ENCODE results near the gene SESN2. TPM values are rescaled to one million over a fixed set of nuclear protein-coding genes. Genes with fewer than 3 reads are reported as not detected.

The SESN2 gene
- total and polyA plus RNA-seq, 2 donors (not counting 1 experiment from before 2014, with no cell fraction given), result 4.5 to 5.4 TPM

DNA sequence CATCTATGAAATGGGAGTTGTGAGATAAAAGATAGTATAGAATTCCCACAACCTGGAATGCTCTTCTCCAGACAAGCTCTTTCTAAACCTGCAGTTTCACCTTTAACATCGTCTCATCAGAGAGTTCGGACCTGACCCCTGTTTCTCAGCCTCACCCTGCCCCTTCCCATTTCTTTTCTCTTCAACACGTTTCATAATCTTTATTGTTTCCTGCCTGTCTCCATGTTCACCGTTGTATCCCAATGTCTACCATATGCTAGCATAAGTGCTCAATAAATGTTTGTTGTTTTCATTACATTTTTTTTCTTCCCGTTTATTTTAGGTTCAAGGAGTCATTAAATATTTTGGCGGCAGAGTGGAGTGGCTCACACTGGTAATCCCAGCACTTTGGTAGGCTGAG is 32.4 kb downstream of the SESN2 start:
- WGBS (ENCODE audit: insufficient coverage), result 100% methylated on average over 2 of the region's 6 CpGs
- Histone ChIP-seq H4K20me1 (ENCODE audit: control insufficient read depth, insufficient read depth, low read length, poor library complexity, severe bottlenecking) (no peaks in the 10 kb centered on the region), H3K27ac (ENCODE audit: low read length in 2 of 2) (no peak overlapping the region), H3K36me3 (replicated peaks in 1 of 2; ENCODE audit: control extremely low read depth in 1 of 2, control insufficient read depth in 1 of 2, extremely low read depth in 1 of 2, insufficient read depth in 2 of 2, low read length in 1 of 2) (no peaks in the 10 kb centered on the region), H3K79me2 (ENCODE audit: control insufficient read depth, insufficient read depth, low read length) (no peaks in the 10 kb centered on the region), H3K4me3 (ENCODE audit: control extremely low read depth in 1 of 5, extremely low read depth in 1 of 5, insufficient read depth in 1 of 5, low read depth in 2 of 5, low read length in 4 of 5) (no peak overlapping the region), H3K9ac (ENCODE audit: low read length) (no peak overlapping the region), H2AFZ (ENCODE audit: insufficient read depth, low read depth, low read length, poor library complexity, severe bottlenecking) (no peak overlapping the region), H3K9me3 (ENCODE audit: control extremely low read depth in 1 of 3, control insufficient read depth in 2 of 3, insufficient read depth in 1 of 3, low read length in 2 of 3) (no peaks in the 10 kb centered on the region), H3K27me3 (replicated peaks in 1 of 4; ENCODE audit: control extremely low read depth in 1 of 4, control insufficient read depth in 3 of 4, insufficient read depth in 4 of 4, low read length in 3 of 4) (no peaks in the 10 kb centered on the region), H3K4me1 (ENCODE audit: control insufficient read depth in 2 of 2, insufficient read depth in 2 of 2, low read length in 2 of 2) (no peaks in the 10 kb centered on the region), H3K4me2 (replicated peaks; ENCODE audit: low read depth, low read length, poor library complexity, severe bottlenecking) (no peak overlapping the region)
- Mint-ChIP-seq H3K4me1 (no peaks in the 10 kb centered on the region), H3K4me3 (no peak overlapping the region), H3K9me3 (ENCODE audit: insufficient read depth) (no peaks in the 10 kb centered on the region), H3K27ac (no peak overlapping the region), H3K27me3 (peaks cover 9% of the 10 kb centered on the region)
- ATAC-seq (ENCODE audit: low read depth) (no peak), DNase-seq (no peak)
- intact Hi-C loops (cut with micrococcal nuclease), result no loop called here
- no peak for TF ChIP-seq EZH2 (IDR thresholded peaks at IDR 0.05; ENCODE audit: borderline replicate concordance, insufficient read depth, low read depth, low read length, poor library complexity, severe bottlenecking)
- TF ChIP-seq, protein P1, sequence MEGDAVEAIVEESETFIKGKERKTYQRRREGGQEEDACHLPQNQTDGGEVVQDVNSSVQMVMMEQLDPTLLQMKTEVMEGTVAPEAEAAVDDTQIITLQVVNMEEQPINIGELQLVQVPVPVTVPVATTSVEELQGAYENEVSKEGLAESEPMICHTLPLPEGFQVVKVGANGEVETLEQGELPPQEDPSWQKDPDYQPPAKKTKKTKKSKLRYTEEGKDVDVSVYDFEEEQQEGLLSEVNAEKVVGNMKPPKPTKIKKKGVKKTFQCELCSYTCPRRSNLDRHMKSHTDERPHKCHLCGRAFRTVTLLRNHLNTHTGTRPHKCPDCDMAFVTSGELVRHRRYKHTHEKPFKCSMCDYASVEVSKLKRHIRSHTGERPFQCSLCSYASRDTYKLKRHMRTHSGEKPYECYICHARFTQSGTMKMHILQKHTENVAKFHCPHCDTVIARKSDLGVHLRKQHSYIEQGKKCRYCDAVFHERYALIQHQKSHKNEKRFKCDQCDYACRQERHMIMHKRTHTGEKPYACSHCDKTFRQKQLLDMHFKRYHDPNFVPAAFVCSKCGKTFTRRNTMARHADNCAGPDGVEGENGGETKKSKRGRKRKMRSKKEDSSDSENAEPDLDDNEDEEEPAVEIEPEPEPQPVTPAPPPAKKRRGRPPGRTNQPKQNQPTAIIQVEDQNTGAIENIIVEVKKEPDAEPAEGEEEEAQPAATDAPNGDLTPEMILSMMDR (IDR thresholded peaks at IDR 0.05), result no peak
- ChIA-PET CTCF (interaction anchor here (0.7 kb wide), 1 partner anchor 254 kb away, joined by 3 read pairs; no protein-coding TSS in a partner anchor), POLR2A (no interaction called here)

GRCh38 chr1:28295936-28296335 is 36.6 kb downstream of the SESN2 start:
- Mint-ChIP-seq H3K9me3 (ENCODE audit: insufficient read depth) (no peaks in the 10 kb centered on the region), H3K4me1 (no peaks in the 10 kb centered on the region), H3K4me3 (no peak overlapping the region), H3K27me3 (peaks cover 12% of the 10 kb centered on the region), H3K27ac (no peak overlapping the region)
- H3K79me2 ChIP-seq (ENCODE audit: control insufficient read depth, insufficient read depth, low read length), result no peaks in the 10 kb centered on the region
- DNase-seq, result no peak
- no peaks in the 10 kb centered on the region for H3K4me1 ChIP-seq (ENCODE audit: control insufficient read depth in 2 of 2, insufficient read depth in 2 of 2, low read length in 2 of 2)
- ChIA-PET POLR2A (no interaction called here), CTCF (no interaction called here)
- no peak overlapping the region for H3K4me3 ChIP-seq (ENCODE audit: control extremely low read depth in 1 of 5, extremely low read depth in 1 of 5, insufficient read depth in 1 of 5, low read depth in 2 of 5, low read length in 4 of 5)
- H3K9ac ChIP-seq (ENCODE audit: low read length), result no peak overlapping the region
- H2AFZ ChIP-seq (ENCODE audit: insufficient read depth, low read depth, low read length, poor library complexity, severe bottlenecking), result no peak overlapping the region
- TF ChIP-seq, protein P1 (IDR thresholded peaks at IDR 0.05), result no peak
- TF ChIP-seq EZH2 (IDR thresholded peaks at IDR 0.05; ENCODE audit: borderline replicate concordance, insufficient read depth, low read depth, low read length, poor library complexity, severe bottlenecking), result no peak
- H4K20me1 ChIP-seq (ENCODE audit: control insufficient read depth, insufficient read depth, low read length, poor library complexity, severe bottlenecking), result no peaks in the 10 kb centered on the region
- WGBS (ENCODE audit: insufficient coverage), result 80% methylated on average over 1 of the region's 2 CpGs
- H3K4me2 ChIP-seq (replicated peaks; ENCODE audit: low read depth, low read length, poor library complexity, severe bottlenecking), result no peak overlapping the region
- intact Hi-C loops (cut with micrococcal nuclease), result no loop called here
- no peaks in the 10 kb centered on the region for H3K36me3 ChIP-seq (replicated peaks in 1 of 2; ENCODE audit: control extremely low read depth in 1 of 2, control insufficient read depth in 1 of 2, extremely low read depth in 1 of 2, insufficient read depth in 2 of 2, low read length in 1 of 2)
- ATAC-seq (ENCODE audit: low read depth), result no peak
- no peaks in the 10 kb centered on the region for H3K27me3 ChIP-seq (replicated peaks in 1 of 4; ENCODE audit: control extremely low read depth in 1 of 4, control insufficient read depth in 3 of 4, insufficient read depth in 4 of 4, low read length in 3 of 4)
- H3K27ac ChIP-seq (ENCODE audit: low read length in 2 of 2), result no peak overlapping the region
- no peaks in the 10 kb centered on the region for H3K9me3 ChIP-seq (ENCODE audit: control extremely low read depth in 1 of 3, control insufficient read depth in 2 of 3, insufficient read depth in 1 of 3, low read length in 2 of 3)
